Brain microvascular endothelial cell (primary cell): ENCODE data around the gene HMGCL.
"Not testable (repeated sequence)": the region's sequence is repeated elsewhere in the genome, so short reads cannot be mapped to it uniquely, and the experiment has no call there.

Experiments used
- DNase-seq: peaks from one replicate; pipeline ENCODE4 v3.0.0-alpha.2; 2020
- H3K27ac ChIP-seq: fragments of 250-450 bp; sonication (Bioruptor Pico); 2 replicates; pipeline ENCODE4 v1.5.1; 2020; ENCODE audit warnings: mild to moderate bottlenecking, moderate library complexity
- H3K27me3 ChIP-seq: fragments of 250-450 bp; sonication (Bioruptor Pico); replicated peaks from 2 replicates; pipeline ENCODE4 v1.5.1; 2020; ENCODE audit warnings: mild to moderate bottlenecking
- H3K36me3 ChIP-seq: fragments of 250-450 bp; sonication (Bioruptor Pico); replicated peaks from 2 replicates; pipeline ENCODE4 v1.5.1; 2020; ENCODE audit warnings: mild to moderate bottlenecking
- H3K4me3 ChIP-seq: 2 replicates; pipeline ENCODE4 v1.5.1; 2011; ENCODE audit warnings: low read depth, mild to moderate bottlenecking, control low read depth, low read length, moderate library complexity
- in situ Hi-C: cut with HindIII; loops from 2 replicates; pipeline ENCODE4 v1.10.0; 2017; ENCODE audit warnings: low sequenced_read_pairs, low pct_ligation_motif_present
- TF ChIP-seq, protein P1 (sequence below): IDR thresholded peaks from 2 replicates; pipeline ENCODE4 v1.5.1; 2011; ENCODE audit warnings: low read depth, mild to moderate bottlenecking, moderate library complexity, low read length, control low read depth, inconsistent platforms; ENCODE audit errors: missing control alignments

The HMGCL gene

DNA sequence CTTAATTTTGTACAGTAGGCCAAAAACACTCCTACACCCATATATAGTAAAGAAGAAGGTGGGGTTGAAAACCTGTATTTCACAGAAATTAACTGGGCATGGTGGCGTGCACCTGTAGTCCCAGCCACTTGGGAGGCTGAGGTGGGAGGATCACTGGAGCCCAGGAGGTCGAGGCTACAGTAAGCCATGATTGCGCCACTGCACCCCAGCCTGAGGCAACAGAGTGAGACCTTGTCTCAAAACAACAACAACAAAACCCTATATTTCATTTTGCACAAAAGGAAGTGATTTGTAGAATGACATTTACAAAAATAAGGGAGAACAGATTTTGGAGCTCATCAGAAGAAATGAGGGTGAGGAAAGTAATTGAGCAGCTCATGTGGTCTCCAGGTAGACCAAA, 36.5 kb downstream of the HMGCL start:
- H3K27ac ChIP-seq, result no peak overlapping the region
- H3K27me3 ChIP-seq, result no peaks in the 10 kb centered on the region
- peaks cover 40% of the 10 kb centered on the region for H3K36me3 ChIP-seq
- TF ChIP-seq, protein P1, sequence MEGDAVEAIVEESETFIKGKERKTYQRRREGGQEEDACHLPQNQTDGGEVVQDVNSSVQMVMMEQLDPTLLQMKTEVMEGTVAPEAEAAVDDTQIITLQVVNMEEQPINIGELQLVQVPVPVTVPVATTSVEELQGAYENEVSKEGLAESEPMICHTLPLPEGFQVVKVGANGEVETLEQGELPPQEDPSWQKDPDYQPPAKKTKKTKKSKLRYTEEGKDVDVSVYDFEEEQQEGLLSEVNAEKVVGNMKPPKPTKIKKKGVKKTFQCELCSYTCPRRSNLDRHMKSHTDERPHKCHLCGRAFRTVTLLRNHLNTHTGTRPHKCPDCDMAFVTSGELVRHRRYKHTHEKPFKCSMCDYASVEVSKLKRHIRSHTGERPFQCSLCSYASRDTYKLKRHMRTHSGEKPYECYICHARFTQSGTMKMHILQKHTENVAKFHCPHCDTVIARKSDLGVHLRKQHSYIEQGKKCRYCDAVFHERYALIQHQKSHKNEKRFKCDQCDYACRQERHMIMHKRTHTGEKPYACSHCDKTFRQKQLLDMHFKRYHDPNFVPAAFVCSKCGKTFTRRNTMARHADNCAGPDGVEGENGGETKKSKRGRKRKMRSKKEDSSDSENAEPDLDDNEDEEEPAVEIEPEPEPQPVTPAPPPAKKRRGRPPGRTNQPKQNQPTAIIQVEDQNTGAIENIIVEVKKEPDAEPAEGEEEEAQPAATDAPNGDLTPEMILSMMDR, result no peak
- no peak overlapping the region for H3K4me3 ChIP-seq
- in situ Hi-C loops, result no loop called here
- DNase-seq, result no peak

DNA sequence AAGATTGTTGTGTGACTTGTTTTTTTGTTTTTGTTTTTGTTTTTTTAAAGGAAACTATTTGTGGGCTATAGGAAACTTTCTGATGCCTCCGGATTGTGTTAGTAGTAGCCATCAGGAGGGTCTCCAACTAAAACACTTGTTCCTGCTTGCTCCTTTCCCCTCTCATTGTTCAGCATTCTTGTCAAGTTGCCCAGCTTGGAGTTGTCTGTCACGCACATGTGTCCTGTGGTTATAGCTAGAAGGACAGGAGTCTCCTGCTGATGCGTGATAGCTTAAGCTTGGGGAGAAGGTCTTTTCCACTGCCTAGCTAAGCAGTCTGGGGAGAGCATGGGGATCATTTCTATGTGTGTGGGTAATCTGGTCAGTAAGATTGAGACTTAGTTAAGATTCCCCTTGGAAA, 37.5 kb downstream of the HMGCL start:
- Histone ChIP-seq H3K36me3 (peaks cover 30% of the 10 kb centered on the region), H3K27me3 (no peaks in the 10 kb centered on the region), H3K27ac (no peak overlapping the region), H3K4me3 (no peak overlapping the region)
- DNase-seq, result no peak
- TF ChIP-seq, protein P1, result no peak
- in situ Hi-C loops, result no loop called here

DNA sequence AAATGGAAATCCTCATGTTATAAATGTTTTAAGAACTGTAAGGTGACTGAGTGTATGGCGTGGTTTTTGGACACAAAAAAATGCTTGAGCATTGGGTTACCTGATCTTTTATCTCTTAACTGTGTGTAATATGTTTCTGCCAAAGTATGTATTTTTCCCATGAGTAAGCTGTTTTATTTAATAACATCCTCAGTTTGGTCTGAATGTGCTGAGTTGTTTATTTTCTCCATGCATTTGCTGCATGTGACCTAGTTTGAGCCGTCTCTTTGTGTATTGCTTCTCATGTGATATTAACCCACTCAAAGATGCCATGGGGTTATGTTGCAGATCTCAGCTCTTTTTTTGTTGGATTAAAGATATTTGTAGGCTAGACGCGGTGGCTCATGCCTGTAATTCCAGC, 40.4 kb downstream of the HMGCL start:
- Histone ChIP-seq H3K4me3 (no peak overlapping the region), H3K27ac (no peak overlapping the region), H3K36me3 (peaks cover 33% of the 10 kb centered on the region), H3K27me3 (no peaks in the 10 kb centered on the region)
- no peak for DNase-seq
- in situ Hi-C loops, result no loop called here
- TF ChIP-seq, protein P1, result no peak

DNA sequence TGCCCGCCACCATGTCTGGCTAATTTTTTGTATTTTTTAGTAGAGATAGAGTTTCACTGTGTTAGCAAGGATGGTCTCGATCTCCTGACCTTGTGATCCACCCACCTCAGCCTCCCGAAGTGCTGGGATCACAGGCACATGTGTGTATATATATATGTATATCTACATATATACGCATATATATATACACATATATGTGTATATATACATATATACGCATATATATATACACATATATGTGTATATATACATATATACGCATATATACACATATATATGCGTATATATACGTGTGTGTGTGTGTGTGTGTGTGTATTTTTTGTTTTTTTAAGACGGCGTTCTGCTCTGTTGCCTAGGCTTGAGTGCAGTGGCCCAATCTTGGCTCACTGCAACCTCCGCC, 42.1 kb downstream of the HMGCL start:
- H3K27me3 ChIP-seq, H3K27ac ChIP-seq, DNase-seq, in situ Hi-C loops, H3K4me3 ChIP-seq: not testable (repeated sequence)
- peaks cover 27% of the 10 kb centered on the region for H3K36me3 ChIP-seq

DNA sequence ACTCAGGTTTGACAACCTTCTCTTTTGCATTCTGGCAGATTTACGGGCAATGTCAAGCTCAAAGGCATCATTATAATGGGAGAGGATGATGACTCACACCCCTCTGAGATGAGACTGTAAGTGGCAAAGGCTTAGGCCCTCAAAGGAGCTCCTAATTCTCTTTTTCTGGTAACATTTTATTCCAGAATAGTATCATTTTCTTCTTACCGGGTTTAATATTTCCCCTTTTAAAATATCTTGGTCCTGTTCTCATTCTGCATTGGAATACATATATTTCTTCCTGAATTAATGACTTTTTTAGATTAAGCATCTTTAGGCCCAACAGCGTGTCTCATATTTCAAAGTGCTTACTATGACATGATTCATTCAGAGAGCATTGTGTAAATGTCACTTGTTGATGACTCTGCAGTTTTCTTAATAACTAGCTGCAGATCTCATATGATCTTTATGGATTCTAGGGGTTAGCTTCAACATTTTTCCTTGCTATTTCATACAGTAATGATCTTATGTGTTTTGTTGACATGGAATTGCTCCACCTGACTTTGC, 45.3 kb downstream of the HMGCL start:
- peak overlapping the region; percentile 83 for H3K4me3 ChIP-seq
- no peaks in the 10 kb centered on the region for H3K27me3 ChIP-seq
- DNase-seq, result no peak
- in situ Hi-C loops, result no loop called here
- H3K27ac ChIP-seq, result peak overlapping the region; percentile 75
- H3K36me3 ChIP-seq, result peaks cover 11% of the 10 kb centered on the region
- TF ChIP-seq, protein P1, result no peak

DNA sequence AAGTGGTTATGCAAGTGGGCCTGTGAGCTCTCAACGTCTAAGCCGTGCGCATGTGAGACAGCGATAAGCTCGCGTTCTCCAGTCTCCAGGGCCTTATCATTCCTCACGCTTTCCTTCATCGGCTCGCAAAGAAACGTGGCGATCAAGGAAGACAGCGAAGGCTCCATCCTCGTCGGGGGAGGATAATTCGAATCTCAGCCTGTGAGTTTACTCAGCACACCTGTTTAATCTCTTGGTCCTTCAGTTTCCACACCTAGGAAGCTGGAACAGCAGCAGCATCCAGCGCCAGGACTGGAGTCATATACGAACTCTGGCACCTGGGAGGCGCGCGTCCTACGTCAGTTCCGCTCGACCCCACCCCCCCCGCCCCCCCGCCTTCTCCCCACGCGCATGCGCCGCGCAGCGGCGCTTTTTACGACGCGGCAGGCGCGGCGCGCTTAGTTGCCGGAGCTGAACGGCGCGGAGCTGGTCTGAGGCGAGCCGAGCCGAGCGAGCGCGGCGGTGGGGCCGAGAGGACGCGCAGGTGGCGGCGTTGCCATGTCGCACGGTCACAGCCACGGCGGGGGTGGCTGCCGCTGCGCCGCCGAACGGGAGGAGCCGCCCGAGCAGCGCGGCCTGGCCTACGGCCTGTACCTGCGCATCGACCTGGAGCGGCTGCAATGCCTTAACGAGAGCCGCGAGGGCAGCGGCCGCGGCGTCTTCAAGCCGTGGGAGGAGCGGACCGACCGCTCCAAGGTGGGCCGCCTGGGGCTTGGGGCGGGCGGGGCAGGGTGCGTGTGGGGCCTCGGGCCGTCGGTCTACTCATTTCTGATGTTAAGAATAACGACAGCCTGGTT, 47.0 kb downstream of the HMGCL start, which contains the start of gene PITHD1:
Gene PITHD1, plus strand, starts transcription at position 440 of the 836 bp plus-strand sequence. Its CDS starts 98 bp downstream, at position 538.
- peak; percentile 66 for DNase-seq
- Histone ChIP-seq H3K4me3 (peak within 1 kb of the TSS; percentile 83), H3K27me3 (no peaks in the 10 kb centered on the region), H3K36me3 (peaks cover 4% of the 10 kb centered on the region), H3K27ac (peak within 1 kb of the TSS; percentile 75)
- TF ChIP-seq, protein P1, result no peak
- in situ Hi-C loops, result no loop called here
